Measurements from ENCODE around the gene GPRIN3.

DNA sequence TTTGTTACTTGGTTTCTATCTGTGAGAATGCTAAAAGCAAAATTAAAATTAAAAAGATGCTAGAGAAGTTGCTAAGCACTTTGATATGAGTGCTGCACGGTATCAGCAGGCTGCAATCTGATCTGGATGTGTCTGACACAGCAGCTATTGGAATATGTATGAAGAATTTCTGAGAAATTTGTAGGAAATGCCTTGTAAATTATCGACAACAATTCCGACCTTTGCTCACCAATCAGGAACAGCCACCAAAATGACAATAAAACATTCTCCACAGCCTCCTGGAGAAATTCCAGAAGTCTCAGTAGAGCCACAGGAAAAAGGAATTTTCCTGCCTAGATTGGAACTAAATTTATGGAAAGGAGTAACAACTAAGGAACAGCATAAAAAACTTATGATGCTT lies 113.8 kb downstream of the GPRIN3 start:
- no peak for TF ChIP-seq EZH2 (IDR thresholded peaks at IDR 0.05; ENCODE audit: insufficient read depth, low read length)
- TF ChIP-seq, protein P1, sequence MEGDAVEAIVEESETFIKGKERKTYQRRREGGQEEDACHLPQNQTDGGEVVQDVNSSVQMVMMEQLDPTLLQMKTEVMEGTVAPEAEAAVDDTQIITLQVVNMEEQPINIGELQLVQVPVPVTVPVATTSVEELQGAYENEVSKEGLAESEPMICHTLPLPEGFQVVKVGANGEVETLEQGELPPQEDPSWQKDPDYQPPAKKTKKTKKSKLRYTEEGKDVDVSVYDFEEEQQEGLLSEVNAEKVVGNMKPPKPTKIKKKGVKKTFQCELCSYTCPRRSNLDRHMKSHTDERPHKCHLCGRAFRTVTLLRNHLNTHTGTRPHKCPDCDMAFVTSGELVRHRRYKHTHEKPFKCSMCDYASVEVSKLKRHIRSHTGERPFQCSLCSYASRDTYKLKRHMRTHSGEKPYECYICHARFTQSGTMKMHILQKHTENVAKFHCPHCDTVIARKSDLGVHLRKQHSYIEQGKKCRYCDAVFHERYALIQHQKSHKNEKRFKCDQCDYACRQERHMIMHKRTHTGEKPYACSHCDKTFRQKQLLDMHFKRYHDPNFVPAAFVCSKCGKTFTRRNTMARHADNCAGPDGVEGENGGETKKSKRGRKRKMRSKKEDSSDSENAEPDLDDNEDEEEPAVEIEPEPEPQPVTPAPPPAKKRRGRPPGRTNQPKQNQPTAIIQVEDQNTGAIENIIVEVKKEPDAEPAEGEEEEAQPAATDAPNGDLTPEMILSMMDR (IDR thresholded peaks at IDR 0.05; ENCODE audit: insufficient read depth, low read depth, low read length), result no peak

All from astrocyte (in vitro differentiated cells and primary cell).